NCI-H226 (cell line): Measurements from ENCODE around the gene OBP2A.

Source experiments
- DNase-seq: peaks from one replicate; pipeline ENCODE4 v3.0.0-alpha.2; 2015

Gene OBP2A

GRCh38 chr9:135552698-135553171 lies 6.8 kb downstream of the OBP2A start:
- no peak for DNase-seq

GRCh38 chr9:135554718-135555117 lies 8.8 kb downstream of the OBP2A start:
- DNase-seq: no peak

- no peak for DNase-seq
Observed at GRCh38 chr9:135555203-135555602, 9.3 kb downstream of the OBP2A start.

DNA sequence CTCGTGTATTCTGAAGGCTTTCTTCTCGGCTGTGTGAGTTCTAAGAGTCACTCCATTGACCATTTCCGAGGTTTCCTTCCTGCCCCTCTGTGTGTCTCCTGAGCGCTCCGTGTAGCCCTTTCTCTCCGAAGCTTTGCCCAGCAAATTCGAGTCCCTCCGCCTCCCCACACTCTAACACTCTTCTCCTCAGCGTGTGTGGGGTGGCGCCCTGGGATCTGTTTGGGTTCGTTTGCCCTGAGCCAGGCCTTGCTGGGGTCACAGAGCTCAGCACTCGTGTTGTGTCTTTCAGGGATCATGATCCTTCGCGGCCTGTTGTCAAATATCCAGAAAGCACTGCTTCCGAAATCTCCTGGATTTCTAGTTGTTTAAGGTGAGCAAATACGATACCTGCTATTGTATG lies 10.0 kb downstream of the OBP2A start:
- no peak for DNase-seq

DNA sequence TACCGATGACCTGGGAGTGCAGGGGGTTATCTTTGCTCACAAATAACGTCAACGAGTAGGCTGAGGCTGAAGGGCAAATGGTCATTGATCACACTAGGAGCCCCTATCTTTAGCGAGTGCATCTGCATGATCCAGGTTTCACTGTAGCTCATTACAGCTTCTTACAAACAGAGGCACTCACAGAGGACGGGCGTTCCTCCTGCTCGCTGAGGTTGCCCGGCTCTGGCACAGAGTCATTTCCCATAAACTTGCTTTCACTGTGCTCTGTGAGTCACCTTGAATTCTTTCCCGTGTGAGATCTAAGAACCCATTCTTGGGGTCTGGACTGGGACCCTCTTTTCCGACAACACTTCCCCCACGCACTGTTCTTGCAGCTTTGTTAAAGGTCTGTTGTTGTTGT lies 13.7 kb downstream of the OBP2A start:
- DNase-seq: peak; percentile 14

GRCh38 chr9:135561391-135562234 lies 15.7 kb downstream of the OBP2A start, which contains the start of gene PAEP:
Gene PAEP (plus strand): TSS chr9:135561756.
- DNase-seq: peak; percentile 68

DNA sequence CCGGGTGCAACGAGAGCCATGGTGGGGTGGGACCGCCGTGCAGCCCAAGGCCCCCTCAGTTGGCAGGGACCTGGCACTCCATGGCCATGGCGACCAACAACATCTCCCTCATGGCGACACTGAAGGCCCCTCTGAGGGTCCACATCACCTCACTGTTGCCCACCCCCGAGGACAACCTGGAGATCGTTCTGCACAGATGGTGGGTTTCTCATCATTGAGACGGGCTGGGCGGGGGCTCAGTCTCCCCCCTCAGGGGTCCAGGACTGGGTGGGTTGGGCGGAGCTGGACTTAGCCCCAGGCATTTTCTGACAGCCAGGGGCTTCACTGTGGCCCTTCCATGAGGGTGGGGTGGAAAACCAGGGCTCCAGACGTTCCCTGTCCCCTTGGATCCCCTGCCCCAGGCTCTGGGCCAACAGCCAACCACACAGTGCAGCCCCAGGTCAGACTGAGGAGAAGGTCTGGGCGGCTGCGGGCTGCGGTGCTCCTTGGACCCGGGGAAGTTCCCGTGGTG lies 16.4 kb downstream of the OBP2A start:
- DNase-seq: no peak

DNA sequence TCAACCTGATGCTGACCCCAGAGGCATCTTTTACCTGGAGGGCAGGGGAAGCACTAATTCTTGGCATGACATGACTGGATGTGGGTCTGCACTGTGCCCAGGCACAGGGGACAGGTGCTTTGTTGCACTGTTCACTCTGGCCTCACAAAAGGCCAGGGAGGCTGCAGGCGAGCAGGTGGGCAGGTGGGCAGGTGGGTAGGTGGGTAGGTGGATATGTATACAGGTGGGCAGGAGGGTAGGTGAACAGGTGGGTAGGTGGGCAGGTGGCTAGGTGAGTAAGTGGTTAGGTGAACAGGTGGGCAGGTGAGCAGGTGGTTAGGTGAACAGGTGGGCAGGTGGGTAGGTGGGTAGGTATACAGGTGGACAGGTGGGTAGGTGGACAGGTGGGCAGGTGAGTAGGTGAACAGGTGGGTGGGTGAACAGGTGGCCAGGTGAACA lies 17.1 kb downstream of the OBP2A start:
- no peak for DNase-seq

DNA sequence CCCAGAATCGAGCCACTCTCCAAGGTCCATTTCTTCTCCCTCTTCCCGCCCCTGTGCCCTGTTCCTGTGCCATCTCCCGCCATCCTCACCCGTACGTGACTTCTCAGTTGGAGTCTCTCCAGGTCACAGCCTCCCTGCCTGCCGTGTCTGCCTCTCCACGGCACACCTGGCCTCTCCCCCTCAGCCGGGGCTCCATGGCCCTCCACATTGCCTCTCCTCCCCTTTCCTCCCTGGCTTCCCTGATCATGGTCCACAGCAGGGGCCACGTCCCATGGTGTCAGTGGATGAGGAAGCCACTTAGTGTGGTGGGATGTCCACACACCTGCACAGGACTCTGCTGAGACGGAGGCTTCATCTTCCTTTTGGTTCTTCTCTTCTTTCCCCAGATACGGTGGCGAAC lies 17.9 kb downstream of the OBP2A start:
- no peak for DNase-seq

DNA sequence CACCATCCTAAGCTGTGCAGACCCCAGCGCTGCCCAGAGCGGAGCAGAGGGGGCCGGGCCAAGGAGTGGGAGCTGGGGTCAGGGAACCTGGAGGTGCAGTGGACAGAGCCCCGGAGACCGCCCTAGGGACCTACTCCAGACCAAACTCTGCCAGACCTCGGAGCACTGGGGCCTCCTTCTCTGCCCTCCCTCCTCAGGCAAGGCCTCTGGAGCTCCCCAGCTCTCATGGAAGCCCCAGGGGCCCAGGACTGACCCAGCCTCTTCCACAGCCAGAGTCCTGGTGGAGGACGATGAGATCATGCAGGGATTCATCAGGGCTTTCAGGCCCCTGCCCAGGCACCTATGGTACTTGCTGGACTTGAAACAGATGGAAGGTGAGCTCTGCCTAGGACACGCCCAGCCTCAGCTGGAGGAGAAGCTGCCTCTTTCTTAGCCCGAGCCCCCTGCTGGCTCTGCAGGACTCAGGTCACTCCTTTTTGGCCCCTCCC lies 19.3 kb downstream of the OBP2A start:
- no peak for DNase-seq

DNA sequence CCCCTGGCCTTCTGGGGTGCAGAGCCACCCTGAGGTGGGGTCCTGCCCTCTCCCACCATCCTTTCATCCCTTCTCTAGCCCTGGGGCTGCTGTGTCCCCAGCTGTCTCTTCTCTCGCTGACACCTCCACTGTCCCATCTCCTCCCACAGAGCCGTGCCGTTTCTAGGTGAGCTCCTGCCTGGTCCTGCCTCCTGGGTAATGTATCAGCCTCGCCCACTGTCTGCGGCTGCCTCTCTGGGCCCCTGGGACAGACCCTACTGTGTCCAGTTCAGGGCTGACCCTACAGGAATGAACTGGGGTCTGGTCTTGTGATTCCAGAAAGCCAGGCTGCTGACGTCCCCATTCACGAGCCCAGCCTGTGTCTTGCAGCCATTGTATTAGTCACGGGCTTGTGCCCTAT lies 19.7 kb downstream of the OBP2A start:
- no peak for DNase-seq

DNA sequence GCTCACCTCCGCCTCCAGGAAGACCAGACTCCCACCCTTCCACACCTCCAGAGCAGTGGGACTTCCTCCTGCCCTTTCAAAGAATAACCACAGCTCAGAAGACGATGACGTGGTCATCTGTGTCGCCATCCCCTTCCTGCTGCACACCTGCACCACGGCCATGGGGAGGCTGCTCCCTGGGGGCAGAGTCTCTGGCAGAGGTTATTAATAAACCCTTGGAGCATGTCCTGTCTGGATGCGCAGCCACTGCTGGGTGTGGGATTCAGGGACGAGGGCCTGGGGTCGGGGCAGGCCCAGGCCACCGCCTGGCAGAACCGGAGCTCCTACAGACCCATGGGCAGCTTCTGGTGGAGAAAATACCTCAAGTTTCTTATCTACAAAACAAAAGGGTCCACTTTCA lies 20.6 kb downstream of the OBP2A start:
- DNase-seq: no peak

DNA sequence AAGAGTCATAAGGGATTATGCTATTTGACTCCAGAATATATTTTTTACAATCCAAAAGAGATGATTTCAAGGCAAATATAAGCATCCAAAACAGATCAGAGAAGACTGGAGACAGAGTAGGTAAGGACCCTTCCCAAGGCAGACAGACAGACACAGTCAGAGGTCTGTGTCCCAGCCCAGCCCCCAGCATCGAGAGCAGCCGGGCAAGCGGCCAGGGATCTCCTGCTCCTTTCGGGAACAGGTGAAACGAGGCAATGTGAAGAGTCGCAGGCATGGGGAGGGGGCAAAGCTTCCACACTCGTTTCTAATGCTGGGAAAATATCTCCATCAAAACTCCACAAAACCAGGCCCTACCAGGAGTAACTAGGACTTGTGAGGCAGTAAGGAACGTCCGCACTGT lies 21.4 kb downstream of the OBP2A start:
- DNase-seq: no peak

GRCh38 chr9:135568026-135568425 lies 22.1 kb downstream of the OBP2A start:
- no peak for DNase-seq

DNA sequence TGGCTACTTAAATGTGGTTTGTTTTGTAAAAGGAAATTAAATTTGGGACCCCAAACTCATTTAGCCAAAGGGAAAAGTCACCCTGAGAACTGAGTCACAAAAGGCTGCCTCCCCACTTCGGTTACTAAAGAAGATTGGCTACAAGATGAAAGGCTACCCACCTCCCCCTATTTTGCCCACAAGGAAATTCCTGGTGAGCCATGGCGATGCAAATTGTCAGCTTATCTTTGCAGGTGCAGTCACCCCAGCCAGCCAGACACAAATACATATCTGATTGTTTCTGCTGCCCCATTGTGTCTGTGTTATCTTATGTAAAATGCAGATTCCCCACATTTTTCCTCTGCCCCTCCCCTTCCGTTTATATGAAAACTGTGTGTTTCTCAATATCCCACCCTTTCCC lies 24.5 kb downstream of the OBP2A start:
- no peak for DNase-seq

DNA sequence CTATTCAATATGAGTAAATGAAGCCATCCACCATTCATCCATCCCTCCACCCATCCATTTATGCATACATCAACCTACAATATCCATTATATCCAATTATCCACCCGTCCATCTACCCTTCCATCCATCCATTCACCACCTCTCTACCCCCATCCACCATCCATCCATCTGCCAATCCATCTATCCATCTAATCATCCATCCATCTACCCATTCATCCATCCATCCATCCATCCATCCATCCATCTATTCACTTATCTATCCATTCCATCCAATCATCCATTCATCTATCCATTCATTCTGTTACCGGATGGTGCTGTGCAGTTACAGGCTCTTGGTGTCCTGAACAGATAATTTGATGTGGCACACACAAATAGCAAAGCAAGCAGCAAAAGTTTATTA lies 26.3 kb downstream of the OBP2A start:
- DNase-seq: no peak

DNA sequence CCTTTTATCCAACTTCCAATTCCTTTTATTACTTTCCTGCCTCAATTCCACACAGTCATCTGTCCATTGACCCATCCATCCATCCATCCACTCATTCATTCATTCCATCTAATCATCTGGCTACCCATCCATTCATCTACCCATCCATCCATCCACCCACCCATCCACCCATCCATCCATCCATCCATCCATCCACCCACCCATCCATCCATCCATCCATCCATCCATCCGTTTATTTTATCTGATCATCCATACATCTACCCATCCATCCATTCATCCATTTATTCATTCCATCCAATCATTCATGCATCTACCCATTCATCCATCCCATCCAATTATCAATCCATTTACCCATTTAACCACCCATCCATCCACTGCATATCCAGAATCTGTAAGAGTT lies 27.2 kb downstream of the OBP2A start:
- DNase-seq: no peak

DNA sequence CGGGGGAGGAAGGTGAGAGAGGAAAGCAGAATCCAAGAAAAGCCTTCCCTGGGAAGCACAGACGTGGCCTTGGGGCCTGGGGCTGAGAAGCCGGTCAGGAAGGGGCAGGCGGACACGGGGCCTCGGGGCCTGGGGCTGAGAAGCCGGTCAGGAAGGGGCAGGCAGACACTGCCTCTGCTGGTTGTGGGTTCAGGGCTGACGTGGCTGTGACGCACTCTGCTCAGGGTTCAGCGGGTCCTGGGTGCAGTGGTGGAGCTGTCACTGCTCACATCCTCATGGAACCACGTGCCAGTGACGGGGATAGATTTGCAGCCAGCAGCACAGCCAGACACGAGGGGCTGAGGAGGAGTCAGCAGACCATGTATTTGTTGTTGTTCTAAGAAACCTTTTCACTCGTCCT lies 28.4 kb downstream of the OBP2A start:
- no peak for DNase-seq

DNA sequence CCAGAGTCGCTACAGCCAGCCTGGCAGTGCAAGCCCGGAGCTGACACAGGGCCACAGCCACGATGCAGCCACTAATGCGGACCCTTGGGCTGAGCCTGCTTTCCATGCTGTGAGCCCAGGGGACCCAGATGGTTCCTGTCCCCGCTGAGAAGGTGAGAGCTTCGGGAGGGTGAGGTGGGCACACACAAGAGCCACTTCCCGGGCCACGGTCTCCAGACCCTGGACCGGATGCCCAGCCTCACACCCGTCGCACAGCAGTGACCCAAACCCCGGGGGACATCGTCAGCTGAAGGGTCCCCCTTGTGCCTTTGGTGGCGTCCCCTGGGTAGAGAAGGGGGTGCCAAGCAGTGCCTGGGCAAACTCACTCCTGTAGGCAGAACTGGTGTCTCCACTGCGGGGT lies 29.0 kb downstream of the OBP2A start:
- DNase-seq: no peak

DNA sequence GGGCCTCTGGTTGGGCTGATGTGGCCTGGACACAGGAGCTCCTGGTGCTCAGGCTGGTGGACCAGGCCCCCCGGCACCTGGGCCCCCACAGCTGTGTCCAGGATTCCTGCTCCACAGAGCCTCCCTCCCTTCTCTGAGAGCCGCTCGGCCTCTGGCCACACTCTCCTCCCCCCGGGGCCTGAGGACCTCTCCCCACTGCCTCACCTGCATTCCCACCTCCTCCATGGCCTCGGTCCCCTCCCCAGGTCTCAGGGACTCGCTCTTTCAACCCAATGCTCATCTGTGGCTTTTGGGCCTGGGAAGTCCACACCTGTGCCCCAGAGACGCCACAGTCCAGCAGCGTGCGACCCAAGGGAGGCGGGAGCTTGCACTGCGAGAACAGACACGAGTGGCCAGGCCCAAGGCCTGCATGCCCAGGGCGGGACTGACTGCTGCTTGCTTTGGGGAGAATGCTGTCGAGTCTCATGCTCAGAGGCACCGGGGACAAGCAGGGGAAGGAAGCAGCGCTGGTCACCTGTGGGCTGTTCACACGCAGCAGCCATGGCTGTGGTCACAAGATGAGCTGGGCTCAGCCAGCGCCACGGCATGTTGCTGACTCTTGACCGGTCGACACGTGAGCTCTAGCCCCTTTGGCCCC lies 30.2 kb downstream of the OBP2A start:
- no peak for DNase-seq

DNA sequence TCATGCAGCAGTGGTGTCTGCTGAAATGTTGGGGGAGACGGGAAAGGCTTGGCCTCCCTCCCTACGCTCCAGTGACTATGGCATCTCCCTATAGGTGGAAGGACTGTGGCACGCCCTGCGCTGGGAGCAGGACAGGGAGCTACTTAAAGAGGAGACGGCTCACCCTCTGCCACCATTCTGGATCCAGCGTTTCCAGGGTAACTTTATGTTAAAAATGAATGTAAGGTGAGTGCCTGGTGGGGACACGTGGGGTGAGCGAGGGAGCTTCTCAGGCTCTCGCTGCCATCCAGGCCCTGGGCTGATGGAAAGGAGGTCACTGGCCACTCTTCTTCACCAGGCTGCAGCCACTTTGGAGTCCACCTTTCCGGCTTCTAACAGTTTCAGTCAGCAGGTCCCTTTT lies 31.3 kb downstream of the OBP2A start:
- no peak for DNase-seq

DNA sequence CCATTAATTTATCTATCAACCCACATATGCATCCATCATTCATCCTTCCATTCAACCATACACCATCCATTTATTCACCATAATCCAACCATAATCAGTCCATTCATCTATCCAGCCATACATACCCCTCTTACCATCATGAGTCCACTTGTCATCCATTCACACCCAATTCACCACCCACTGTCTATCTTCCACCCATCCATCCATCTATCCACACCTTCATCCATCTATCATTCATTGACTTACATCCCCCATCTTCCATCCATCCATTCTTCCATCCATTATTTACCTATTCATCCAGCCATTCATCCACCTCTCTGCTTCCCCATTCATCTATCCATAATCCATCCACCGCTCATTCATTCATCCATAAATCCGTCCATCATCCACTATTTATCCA lies 33.4 kb downstream of the OBP2A start:
- DNase-seq: no peak

- no peak for DNase-seq
Observed at GRCh38 chr9:135579889-135580660, 34.1 kb downstream of the OBP2A start.
